ENCODE data around the gene DESI2.
A peak's percentile ranks its signal among the peaks of the same experiment; 100 is the strongest.

Gene DESI2

GRCh38 chr1:244651956-244652622, 837 bp upstream of the DESI2 start:
- peak overlapping the region; percentile 6; the same call in 1 of the 2 replicates for H3K27ac ChIP-seq
- no peaks in the 10 kb centered on the region for H3K27me3 ChIP-seq (ENCODE audit: insufficient read depth, low read depth)
- H3K4me1 ChIP-seq (ENCODE audit: low read depth, poor library complexity, severe bottlenecking): peaks cover 19% of the 10 kb centered on the region
- H3K79me2 ChIP-seq (ENCODE audit: insufficient read depth, low read depth): peaks cover 39% of the 10 kb centered on the region
- H3K4me3 ChIP-seq (IDR thresholded peaks at IDR 0.05; ENCODE audit: insufficient read depth, low read depth, low read length): peak overlapping the region; percentile 67
- H4K20me1 ChIP-seq (ENCODE audit: insufficient read depth): no peaks in the 10 kb centered on the region
- H3K4me2 ChIP-seq: peak overlapping the region; percentile 63
- TF ChIP-seq CTCF (conservative IDR thresholded peaks at IDR 0.05; ENCODE audit: low read depth, low read length): no peak
- peak overlapping the region; percentile 96 for H2AFZ ChIP-seq (ENCODE audit: low read depth)
- peaks cover 2% of the 10 kb centered on the region; the same call in 1 of the 2 replicates for H3K36me3 ChIP-seq (ENCODE audit: insufficient read depth)
- H3K9ac ChIP-seq: peak overlapping the region; percentile 79; the same call in 1 of the 2 replicates

GRCh38 chr1:244653439-244654107, 647 bp downstream of the DESI2 start:
- Histone ChIP-seq H3K4me2 (peak overlapping the region; percentile 89), H3K36me3 (ENCODE audit: insufficient read depth) (peaks cover 4% of the 10 kb centered on the region; the same call in 1 of the 2 replicates), H2AFZ (ENCODE audit: low read depth) (peak overlapping the region; percentile 68), H3K79me2 (ENCODE audit: insufficient read depth, low read depth) (peaks cover 52% of the 10 kb centered on the region), H4K20me1 (ENCODE audit: insufficient read depth) (no peaks in the 10 kb centered on the region), H3K27me3 (ENCODE audit: insufficient read depth, low read depth) (no peaks in the 10 kb centered on the region), H3K27ac (peak overlapping the region; percentile 67), H3K9ac (peak overlapping the region; percentile 79), H3K4me3 (IDR thresholded peaks at IDR 0.05; ENCODE audit: insufficient read depth, low read depth, low read length) (peak overlapping the region; percentile 89), H3K4me1 (ENCODE audit: low read depth, poor library complexity, severe bottlenecking) (peaks cover 19% of the 10 kb centered on the region)
- TF ChIP-seq CTCF (conservative IDR thresholded peaks at IDR 0.05; ENCODE audit: low read depth, low read length): peak; percentile 31; the same call in 1 of the 2 replicates

- no peak for TF ChIP-seq CTCF (conservative IDR thresholded peaks at IDR 0.05; ENCODE audit: low read depth, low read length)
- H3K9ac ChIP-seq: peak overlapping the region; percentile 79
- peaks cover 19% of the 10 kb centered on the region for H3K4me1 ChIP-seq (ENCODE audit: low read depth, poor library complexity, severe bottlenecking)
- no peak overlapping the region; the same call in 1 of the 2 replicates for H3K27ac ChIP-seq
- peak overlapping the region; percentile 89 for H3K4me2 ChIP-seq
- no peaks in the 10 kb centered on the region for H4K20me1 ChIP-seq (ENCODE audit: insufficient read depth)
- H2AFZ ChIP-seq (ENCODE audit: low read depth): peak overlapping the region; percentile 68; the same call in 1 of the 2 replicates
- H3K36me3 ChIP-seq (ENCODE audit: insufficient read depth): peaks cover 4% of the 10 kb centered on the region; the same call in 1 of the 2 replicates
- H3K79me2 ChIP-seq (ENCODE audit: insufficient read depth, low read depth): peaks cover 60% of the 10 kb centered on the region
- H3K4me3 ChIP-seq (IDR thresholded peaks at IDR 0.05; ENCODE audit: insufficient read depth, low read depth, low read length): peak overlapping the region; percentile 89
- H3K27me3 ChIP-seq (ENCODE audit: insufficient read depth, low read depth): no peaks in the 10 kb centered on the region
Measured at GRCh38 chr1:244654108-244655038, 1.4 kb downstream of the DESI2 start.

GRCh38 chr1:244655186-244655585, 2.3 kb downstream of the DESI2 start:
- Histone ChIP-seq H3K4me3 (IDR thresholded peaks at IDR 0.05; ENCODE audit: insufficient read depth, low read depth, low read length) (no peak overlapping the region), H3K4me1 (ENCODE audit: low read depth, poor library complexity, severe bottlenecking) (peaks cover 19% of the 10 kb centered on the region), H3K79me2 (ENCODE audit: insufficient read depth, low read depth) (peaks cover 68% of the 10 kb centered on the region), H3K4me2 (peak overlapping the region; percentile 89), H4K20me1 (ENCODE audit: insufficient read depth) (no peaks in the 10 kb centered on the region), H3K27ac (no peak overlapping the region), H3K9ac (no peak overlapping the region), H2AFZ (ENCODE audit: low read depth) (no peak overlapping the region), H3K36me3 (ENCODE audit: insufficient read depth) (peaks cover 4% of the 10 kb centered on the region; the same call in 1 of the 2 replicates), H3K27me3 (ENCODE audit: insufficient read depth, low read depth) (no peaks in the 10 kb centered on the region)
- no peak for TF ChIP-seq CTCF (conservative IDR thresholded peaks at IDR 0.05; ENCODE audit: low read depth, low read length)

Data from KMS-11 (cell line).